ENCODE data around the gene SEL1L.

GRCh38 chr14:81474685-81475324, 58.8 kb downstream of the SEL1L start:
- TF ChIP-seq CTCF (IDR thresholded peaks at IDR 0.05) (no peak), POLR2A (IDR thresholded peaks at IDR 0.05) (no peak)
